IgD-negative memory B cell (primary cell): ENCODE results near the gene NDUFS7. TPM values are rescaled to one million over a fixed set of nuclear protein-coding genes. Genes with fewer than 3 reads are reported as not detected.

Experiments used
- H3K27ac Mint-ChIP-seq, 3 donors: one replicate each; pipeline ENCODE4 v1.8.0; 2020 to 2022; ENCODE audit warnings: mild to moderate bottlenecking in 3 of 3, mixed read lengths in 3 of 3, moderate library complexity in 1 of 3
- H3K27me3 Mint-ChIP-seq: one replicate; pipeline ENCODE4 v1.8.0; 2021; ENCODE audit warnings: mixed read lengths
- H3K36me3 Mint-ChIP-seq: one replicate; pipeline ENCODE4 v1.8.0; 2020; ENCODE audit warnings: mild to moderate bottlenecking, mixed read lengths
- H3K4me1 Mint-ChIP-seq, 3 donors: one replicate each; pipeline ENCODE4 v1.8.0; 2020 to 2022; ENCODE audit warnings: mixed read lengths in 3 of 3, mild to moderate bottlenecking in 1 of 3
- H3K4me3 Mint-ChIP-seq, 4 donors: one replicate each; pipeline ENCODE4 v1.8.0; 2020 to 2022; ENCODE audit warnings: mild to moderate bottlenecking in 4 of 4, mixed read lengths in 4 of 4, moderate library complexity in 3 of 4
- H3K9me3 Mint-ChIP-seq, 3 donors: one replicate each; pipeline ENCODE4 v1.8.0; 2020 to 2021; ENCODE audit warnings: mixed read lengths in 3 of 3, mild to moderate bottlenecking in 1 of 3
- polyA plus RNA-seq: library from polyadenylated mRNA; unstranded; fragments of 300-500 nt; fragmentation: Illumina TruSeq; gene quantifications from one replicate; pipeline ENCODE4 v1.2.3, GENCODE V29; 2021

The NDUFS7 gene
- polyA plus RNA-seq, 1 donor from 2014 or later, result 233 TPM

- Mint-ChIP-seq H3K36me3 (peaks cover 3% of the 10 kb centered on the region), H3K4me3 (peak overlapping the region in 1 of 4 donors; percentile 33), H3K9me3 (no peaks in the 10 kb centered on the region), H3K27ac (peak overlapping the region in 1 of 3 donors; percentile 7), H3K27me3 (no peaks in the 10 kb centered on the region), H3K4me1 (no peaks in the 10 kb centered on the region)
Observed at GRCh38 chr19:1396768-1397679, 13.3 kb downstream of the NDUFS7 start.

DNA sequence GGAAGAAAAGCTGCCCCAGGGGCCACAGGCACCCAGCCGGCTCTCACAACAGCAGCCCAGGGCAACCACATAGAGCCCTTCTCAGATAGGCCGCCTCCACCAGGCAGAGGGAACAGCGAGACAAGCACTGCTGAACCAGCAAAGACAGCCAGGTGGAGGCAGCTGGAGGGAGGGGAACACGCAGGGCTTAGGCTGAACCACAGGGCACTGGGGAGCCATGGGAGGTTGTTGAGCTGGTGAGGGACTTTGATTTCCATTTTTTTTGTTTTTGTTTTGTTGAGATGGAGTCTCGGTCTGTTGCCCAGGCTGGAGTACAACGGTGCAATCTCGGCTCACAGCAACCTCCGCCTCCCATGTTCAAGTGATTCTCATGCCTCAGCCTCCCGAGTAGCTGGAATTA, 14.1 kb downstream of the NDUFS7 start:
- Mint-ChIP-seq H3K27me3 (peaks cover 5% of the 10 kb centered on the region), H3K36me3 (no peaks in the 10 kb centered on the region), H3K4me1 (peaks cover 0 to 4% (median 3%) of the 10 kb centered on the region in 3 donors), H3K9me3 (no peaks in the 10 kb centered on the region), H3K27ac (no peak overlapping the region), H3K4me3 (no peak overlapping the region)

DNA sequence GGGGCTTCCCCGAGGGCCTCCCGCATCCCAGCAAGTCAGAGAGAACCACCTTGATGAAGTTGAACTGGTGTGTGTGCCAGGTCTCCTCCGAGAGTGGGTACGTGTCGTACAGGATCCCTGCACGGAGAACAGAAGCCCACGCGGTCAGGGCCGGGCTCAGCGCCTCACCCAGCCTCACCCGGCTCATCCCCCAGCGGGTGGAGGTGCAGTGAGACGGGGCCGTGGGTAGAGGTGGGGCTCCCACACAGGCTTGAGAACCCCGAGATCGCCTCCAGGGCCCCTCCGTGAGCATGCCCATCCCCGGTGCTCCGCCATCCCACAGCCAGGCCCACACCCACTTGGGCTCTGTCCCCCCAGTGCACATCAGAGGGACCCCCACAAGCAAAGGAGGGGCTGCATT, 15.4 kb downstream of the NDUFS7 start:
- Mint-ChIP-seq H3K4me3 (peak overlapping the region in 1 of 4 donors; percentile 51), H3K27me3 (peaks cover 11% of the 10 kb centered on the region), H3K36me3 (no peaks in the 10 kb centered on the region), H3K27ac (peak overlapping the region in 1 of 3 donors; percentile 62), H3K4me1 (peaks cover 0 to 5% (median 4%) of the 10 kb centered on the region in 3 donors), H3K9me3 (no peaks in the 10 kb centered on the region)

- H3K27ac Mint-ChIP-seq, result no peak overlapping the region
- H3K27me3 Mint-ChIP-seq, result peaks cover 11% of the 10 kb centered on the region
- no peak overlapping the region for H3K4me3 Mint-ChIP-seq
- H3K36me3 Mint-ChIP-seq, result no peaks in the 10 kb centered on the region
- peaks cover 0 to 5% (median 4%) of the 10 kb centered on the region in 3 donors for H3K4me1 Mint-ChIP-seq
- H3K9me3 Mint-ChIP-seq, result no peaks in the 10 kb centered on the region
Observed at GRCh38 chr19:1399745-1400144, 16.0 kb downstream of the NDUFS7 start.

DNA sequence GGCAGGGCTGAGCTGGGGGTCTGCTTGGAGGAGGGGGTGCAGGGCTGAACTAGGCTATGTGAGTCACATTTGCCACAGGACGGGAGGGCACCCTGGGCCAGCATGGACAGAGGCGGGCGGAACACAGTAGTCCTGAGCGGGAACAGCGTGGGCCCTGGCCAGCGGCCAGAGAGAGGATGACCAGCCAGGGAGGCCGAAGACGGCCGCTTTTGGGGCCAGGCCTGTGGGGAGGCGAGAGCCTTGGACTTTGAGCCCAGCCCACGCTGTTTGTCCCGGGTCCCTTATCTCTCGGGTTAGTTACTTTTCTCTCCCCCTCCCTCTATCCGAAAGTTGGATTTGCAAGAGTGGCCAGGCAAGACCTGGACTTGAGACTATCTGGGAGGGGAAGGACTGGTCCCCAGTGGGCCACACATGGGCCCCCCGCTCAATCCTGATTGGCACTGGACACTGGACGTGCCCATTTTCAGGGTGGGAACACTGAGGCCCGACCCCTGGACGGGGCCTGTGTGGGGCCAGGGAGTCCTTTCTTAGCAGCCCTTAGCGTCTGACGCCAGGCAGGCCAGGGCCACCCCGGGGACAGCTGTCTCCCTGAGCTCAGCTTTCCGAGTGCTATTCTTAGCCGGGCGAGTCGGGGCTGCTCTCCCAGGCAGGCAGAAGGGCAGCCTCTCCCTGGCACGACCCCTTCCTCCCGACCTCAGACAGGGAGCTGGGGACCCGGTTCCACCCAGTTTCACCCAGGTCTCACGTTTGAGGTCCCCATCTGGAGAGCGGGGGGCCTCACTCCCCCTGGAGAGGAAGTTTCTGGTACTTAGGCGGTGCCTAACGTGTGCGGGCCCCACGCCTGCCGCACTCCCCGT, 16.8 kb downstream of the NDUFS7 start:
- H3K27ac Mint-ChIP-seq, result peak overlapping the region in 2 of 3 donors; percentile 13 to 46
- H3K9me3 Mint-ChIP-seq, result no peaks in the 10 kb centered on the region
- H3K4me3 Mint-ChIP-seq, result peak overlapping the region; percentile 60 to 78 (median 76)
- peaks cover 0 to 5% (median 4%) of the 10 kb centered on the region in 3 donors for H3K4me1 Mint-ChIP-seq
- no peaks in the 10 kb centered on the region for H3K36me3 Mint-ChIP-seq
- peaks cover 11% of the 10 kb centered on the region for H3K27me3 Mint-ChIP-seq

DNA sequence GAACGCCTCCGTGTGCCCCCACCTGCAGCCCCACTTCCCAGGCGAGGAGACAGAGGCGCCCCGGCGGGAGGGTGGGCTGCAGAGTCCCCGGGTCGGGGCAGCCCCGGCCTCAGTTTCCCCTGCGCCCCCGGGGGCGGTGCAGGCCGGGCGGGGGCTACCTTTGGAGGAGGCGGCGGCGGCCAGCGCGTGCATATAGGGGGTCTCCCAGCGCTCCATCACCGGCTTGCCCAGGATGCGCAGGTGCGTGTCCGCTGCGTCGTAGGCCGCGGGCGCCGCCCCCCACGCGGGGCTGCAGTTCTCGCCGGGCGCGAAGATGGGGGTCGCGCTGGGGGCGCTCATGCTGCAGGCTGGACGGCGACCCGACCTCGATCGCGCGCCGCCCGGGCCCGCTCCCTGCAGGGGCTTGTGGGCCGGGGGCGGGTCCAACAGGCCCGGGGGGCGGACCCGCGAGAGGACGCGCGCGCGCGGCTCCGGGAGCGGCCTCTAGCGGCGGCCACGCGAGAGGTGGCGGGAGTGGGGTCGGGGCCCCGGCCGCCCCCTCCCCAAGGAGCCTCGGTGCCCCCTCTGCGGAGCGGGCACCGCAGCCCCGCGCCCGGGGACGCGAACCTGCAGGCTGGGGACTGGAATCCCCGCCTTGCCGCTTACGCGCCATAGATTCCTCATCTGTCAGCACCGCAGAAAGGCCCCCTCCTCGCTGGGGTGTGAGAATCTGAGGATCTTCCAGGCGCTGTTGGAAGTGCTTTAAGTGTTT, 17.6 kb downstream of the NDUFS7 start, which contains the start of gene GAMT:
Gene GAMT (minus strand): TSS at position 405 of the 751 bp plus-strand sequence. CDS start 66 bp downstream, at position 339.
- Mint-ChIP-seq H3K9me3 (no peaks in the 10 kb centered on the region), H3K36me3 (no peaks in the 10 kb centered on the region), H3K27me3 (peaks cover 11% of the 10 kb centered on the region), H3K4me3 (peak within 1 kb of the TSS; percentile 60 to 85 (median 78)), H3K27ac (peak within 1 kb of the TSS; percentile 46 to 56 (median 47)), H3K4me1 (peaks cover under 1 to 5% (median 4%) of the 10 kb centered on the region in 3 donors)

DNA sequence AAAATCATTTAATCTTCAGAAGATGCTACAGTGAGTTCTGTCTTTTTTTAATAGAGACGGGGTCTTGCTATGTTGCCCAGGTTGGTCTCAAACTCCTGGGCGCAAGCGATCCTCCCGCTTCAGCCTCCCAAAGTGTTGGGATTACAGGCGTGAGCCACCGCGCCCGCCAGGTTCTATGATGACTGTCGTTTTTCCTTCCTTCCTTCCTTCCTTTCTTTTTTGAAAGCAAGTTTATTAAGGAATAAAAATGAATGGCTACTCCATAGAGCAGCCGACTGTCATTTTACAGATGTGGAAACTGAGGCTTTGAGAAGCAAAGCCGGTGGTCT, 18.1 kb downstream of the NDUFS7 start:
- Mint-ChIP-seq H3K9me3 (no peaks in the 10 kb centered on the region), H3K4me1 (peaks cover 6 to 9% (median 8%) of the 10 kb centered on the region in 3 donors), H3K4me3 (peak overlapping the region; percentile 43 to 85 (median 74)), H3K27me3 (peaks cover 11% of the 10 kb centered on the region), H3K27ac (peak overlapping the region in 1 of 3 donors; percentile 47), H3K36me3 (no peaks in the 10 kb centered on the region)

GRCh38 chr19:1402411-1403070, 18.8 kb downstream of the NDUFS7 start:
- Mint-ChIP-seq H3K27me3 (peaks cover 11% of the 10 kb centered on the region), H3K9me3 (no peaks in the 10 kb centered on the region), H3K36me3 (no peaks in the 10 kb centered on the region), H3K4me1 (peaks cover 7 to 9% (median 8%) of the 10 kb centered on the region in 3 donors), H3K4me3 (peak overlapping the region; percentile 44 to 90 (median 64)), H3K27ac (peak overlapping the region; percentile 26 to 56 (median 33))

DNA sequence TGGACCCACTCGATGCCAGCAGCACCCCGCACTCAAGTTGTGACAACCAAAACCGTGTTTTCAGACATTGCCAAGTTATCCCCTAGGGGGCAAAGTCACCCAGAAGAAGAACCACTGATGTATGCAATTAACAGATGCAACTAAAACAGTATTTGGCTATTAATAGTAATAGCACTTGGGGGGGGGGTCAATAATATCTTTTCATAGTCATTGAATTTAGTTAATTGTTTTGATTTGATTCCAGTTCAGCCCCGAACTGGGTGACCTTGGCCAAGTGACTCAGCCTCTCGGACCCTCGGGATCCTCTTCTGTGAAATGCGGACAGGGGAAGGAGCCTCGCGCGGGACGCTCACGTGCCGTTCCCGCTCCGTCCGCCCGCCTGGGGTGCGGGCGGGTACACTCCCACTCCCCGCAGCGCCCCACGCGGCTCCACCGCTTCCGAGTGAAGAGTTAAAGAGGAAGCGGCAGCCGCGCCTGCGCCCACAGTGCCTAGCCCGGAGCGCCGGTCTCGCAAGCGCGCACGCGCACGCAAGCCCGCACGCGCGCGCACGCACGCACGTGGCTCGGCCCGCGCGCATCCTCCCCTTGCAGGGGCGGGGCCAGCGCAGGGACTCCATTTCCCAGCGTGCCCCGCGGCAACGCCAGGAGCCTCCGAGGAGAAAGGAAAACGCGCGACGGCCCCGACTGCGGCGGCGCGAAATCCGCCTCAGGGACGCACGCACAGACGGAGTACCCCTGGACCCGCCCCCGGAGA, 23.2 kb downstream of the NDUFS7 start:
- Mint-ChIP-seq H3K9me3 (no peaks in the 10 kb centered on the region), H3K36me3 (no peaks in the 10 kb centered on the region), H3K4me1 (peaks cover 16 to 33% (median 23%) of the 10 kb centered on the region in 3 donors), H3K27me3 (peaks cover 11% of the 10 kb centered on the region), H3K4me3 (peak overlapping the region; percentile 76 to 90 (median 84)), H3K27ac (peak overlapping the region; percentile 74 to 88 (median 80))

- Mint-ChIP-seq H3K27me3 (peaks cover 7% of the 10 kb centered on the region), H3K36me3 (no peaks in the 10 kb centered on the region), H3K4me3 (peak within 1 kb of the TSS; percentile 85 to 91 (median 89)), H3K4me1 (peaks cover 16 to 32% (median 23%) of the 10 kb centered on the region in 3 donors), H3K9me3 (no peaks in the 10 kb centered on the region), H3K27ac (peak within 1 kb of the TSS; percentile 80 to 92 (median 88))
Observed at GRCh38 chr19:1407528-1408299, 24.0 kb downstream of the NDUFS7 start, which contains the start of gene DAZAP1. DAZAP1 (plus strand) TSS chr19:1407586; CDS start chr19:1407774, 188 bp downstream.

GRCh38 chr19:1408300-1409203, 24.8 kb downstream of the NDUFS7 start:
- Mint-ChIP-seq H3K4me1 (peaks cover 16 to 33% (median 23%) of the 10 kb centered on the region in 3 donors), H3K9me3 (no peaks in the 10 kb centered on the region), H3K27me3 (peaks cover under 1% of the 10 kb centered on the region), H3K36me3 (no peaks in the 10 kb centered on the region), H3K4me3 (peak overlapping the region; percentile 85 to 91 (median 88)), H3K27ac (peak overlapping the region; percentile 48 to 92 (median 80))
